OCI-LY7 (cell line): ENCODE data around the gene PYGB. TPM values are rescaled to one million over a fixed set of nuclear protein-coding genes. Genes with fewer than 3 reads are reported as not detected.

ENCODE experiments used
- BruUV-seq: library from RNA; stranded (reverse); fragments of 400-500 nt; replicated peaks from 2 replicates; lab custom pipeline; 2021; lab: Mats Ljungman, UMichigan
- CTCF ChIA-PET: fragments of 300-600 bp; sonication (Branson Sonifier 250); formaldehyde crosslinking; loops from one replicate; lab custom pipeline; 2022; ENCODE audit warnings: antibody characterized with exemption; ENCODE audit not compliant: unreplicated experiment; lab: Charles Lee
- POLR2A ChIA-PET: fragments of 300-600 bp; sonication (Branson Sonifier 250); formaldehyde crosslinking; loops from one replicate; lab custom pipeline; 2022; ENCODE audit warnings: antibody characterized with exemption; lab: Charles Lee
- DNase-seq: peaks from one replicate; pipeline ENCODE4 v3.0.0-alpha.2; 2015; ENCODE audit warnings: low spot score
- H2AFZ ChIP-seq: fragments of 200-600 bp; sonication (generic), shearing (Covaris generic); 2 replicates; pipeline ENCODE4 v1.6.1; 2014; ENCODE audit warnings: mild to moderate bottlenecking, antibody characterized with exemption, low read length, moderate library complexity
- H3K27ac ChIP-seq: fragments of 200-600 bp; sonication (generic); 2 replicates; pipeline ENCODE4 v1.5.1; 2014; ENCODE audit warnings: mixed run types, low read depth, mild to moderate bottlenecking, moderate library complexity, low read length, inconsistent platforms; ENCODE audit not compliant: poor library complexity, severe bottlenecking
- H3K36me3 ChIP-seq: fragments of 200-600 bp; sonication (generic); 2 replicates; pipeline ENCODE4 v1.6.1; 2014; ENCODE audit warnings: mild to moderate bottlenecking, antibody characterized with exemption, low read length, moderate library complexity, mixed read lengths; ENCODE audit not compliant: insufficient read depth
- H3K4me1 ChIP-seq: fragments of 200-600 bp; sonication (generic); 2 replicates; pipeline ENCODE4 v1.5.1; 2014; ENCODE audit warnings: mild to moderate bottlenecking, low read length; ENCODE audit not compliant: insufficient read depth, poor library complexity, severe bottlenecking
- H3K4me2 ChIP-seq: fragments of 200-600 bp; sonication (generic); 2 replicates; pipeline ENCODE4 v1.6.1; 2014; ENCODE audit warnings: mild to moderate bottlenecking, low read length
- H3K4me3 ChIP-seq: fragments of 200-600 bp; sonication (generic); 2 replicates; pipeline ENCODE4 v1.5.1; 2014; ENCODE audit warnings: mild to moderate bottlenecking, low read depth, low read length; ENCODE audit not compliant: poor library complexity, severe bottlenecking
- H3K79me2 ChIP-seq: fragments of 200-600 bp; sonication (generic); 2 replicates; pipeline ENCODE4 v1.6.1; 2016; ENCODE audit warnings: low read depth, mild to moderate bottlenecking, low read length, moderate library complexity, mixed read lengths; ENCODE audit not compliant: insufficient read depth
- H3K9me2 ChIP-seq: fragments of 200-600 bp; sonication (generic); 2 replicates; pipeline ENCODE4 v1.6.1; 2016; ENCODE audit warnings: mild to moderate bottlenecking, low read length, mixed read lengths; ENCODE audit not compliant: insufficient read depth
- H3K9me3 ChIP-seq: fragments of 200-600 bp; sonication (generic); 2 replicates; pipeline ENCODE4 v1.6.1; 2014; ENCODE audit warnings: mild to moderate bottlenecking, mixed run types, low read length, mixed read lengths
- H4K20me1 ChIP-seq: fragments of 200-600 bp; sonication (generic); 2 replicates; pipeline ENCODE4 v1.6.1; 2014; ENCODE audit warnings: mild to moderate bottlenecking, antibody characterized with exemption, low read length, moderate library complexity, mixed read lengths; ENCODE audit not compliant: insufficient read depth
- EZH2phosphoT487 ChIP-seq: fragments of 200-600 bp; sonication (generic); IDR thresholded peaks from 2 replicates; pipeline ENCODE4 v1.6.1; 2018; ENCODE audit warnings: low read depth, borderline replicate concordance, mild to moderate bottlenecking, mixed run types, antibody characterized with exemption, low read length, moderate library complexity, mixed read lengths
- intact Hi-C: fragments of 100-400 bp; cut with micrococcal nuclease; formaldehyde crosslinking; loops from one replicate; pipeline ENCODE4 v1.10.0; 2022; ENCODE audit not compliant: unreplicated experiment
- total RNA-seq, 2 experiments: library from RNA; depleted of rRNA in 1 of 2; stranded (reverse); fragments of >200 nt in 1 of 2; shearing (Covaris generic) in 1 of 2; gene quantifications; 2 replicates each; pipeline ENCODE4 v1.2.3, GENCODE V29; 2014 to 2022
- TF ChIP-seq, protein P1 (sequence below): fragments of 200-600 bp; sonication (generic); conservative IDR thresholded peaks from 2 replicates; pipeline ENCODE4 v1.5.1; 2014; ENCODE audit warnings: mild to moderate bottlenecking, antibody characterized with exemption, low read length, moderate library complexity, mixed read lengths

The PYGB gene
- total RNA-seq, 2 experiments from 2014 or later, result 4.9 to 7.0 TPM

DNA sequence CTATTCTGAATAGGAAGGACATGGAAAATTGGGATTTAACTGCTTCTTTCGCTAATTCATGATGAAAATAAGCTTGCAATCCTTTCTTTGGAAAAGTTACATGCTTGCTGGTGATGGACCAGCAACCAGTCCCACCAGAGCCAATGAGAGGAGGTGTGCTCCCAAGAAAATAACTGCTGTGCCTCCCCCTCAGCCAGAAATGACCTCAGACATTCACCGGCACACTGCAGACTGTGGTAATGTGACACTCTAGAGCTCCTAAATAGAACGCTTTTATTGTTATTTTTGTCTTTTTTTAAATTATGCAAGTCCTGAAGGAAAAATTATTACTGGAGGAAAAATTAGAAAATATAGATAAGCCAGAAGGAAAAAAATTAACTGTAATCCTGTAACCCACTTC is 2.6 kb downstream of the PYGB start:
- H4K20me1 ChIP-seq, result peaks cover 13% of the 10 kb centered on the region
- no peaks in the 10 kb centered on the region for H3K9me2 ChIP-seq
- H2AFZ ChIP-seq, result no peak overlapping the region
- ChIA-PET POLR2A (interaction anchor here (0.7 to 1.4 kb wide), 3 partner anchors 16 to 1424 kb away, joined by 3 to 4 read pairs (median 4); partner anchors contain the start of gene CST2), CTCF (no interaction called here)
- intact Hi-C loops, result no loop called here
- no peaks in the 10 kb centered on the region for H3K36me3 ChIP-seq
- no peak for DNase-seq
- no peak overlapping the region for H3K4me2 ChIP-seq
- no TSS peak for BruUV-seq
- TF ChIP-seq EZH2phosphoT487, result no peak
- TF ChIP-seq, protein P1, sequence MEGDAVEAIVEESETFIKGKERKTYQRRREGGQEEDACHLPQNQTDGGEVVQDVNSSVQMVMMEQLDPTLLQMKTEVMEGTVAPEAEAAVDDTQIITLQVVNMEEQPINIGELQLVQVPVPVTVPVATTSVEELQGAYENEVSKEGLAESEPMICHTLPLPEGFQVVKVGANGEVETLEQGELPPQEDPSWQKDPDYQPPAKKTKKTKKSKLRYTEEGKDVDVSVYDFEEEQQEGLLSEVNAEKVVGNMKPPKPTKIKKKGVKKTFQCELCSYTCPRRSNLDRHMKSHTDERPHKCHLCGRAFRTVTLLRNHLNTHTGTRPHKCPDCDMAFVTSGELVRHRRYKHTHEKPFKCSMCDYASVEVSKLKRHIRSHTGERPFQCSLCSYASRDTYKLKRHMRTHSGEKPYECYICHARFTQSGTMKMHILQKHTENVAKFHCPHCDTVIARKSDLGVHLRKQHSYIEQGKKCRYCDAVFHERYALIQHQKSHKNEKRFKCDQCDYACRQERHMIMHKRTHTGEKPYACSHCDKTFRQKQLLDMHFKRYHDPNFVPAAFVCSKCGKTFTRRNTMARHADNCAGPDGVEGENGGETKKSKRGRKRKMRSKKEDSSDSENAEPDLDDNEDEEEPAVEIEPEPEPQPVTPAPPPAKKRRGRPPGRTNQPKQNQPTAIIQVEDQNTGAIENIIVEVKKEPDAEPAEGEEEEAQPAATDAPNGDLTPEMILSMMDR, result no peak
- peaks cover 33% of the 10 kb centered on the region for H3K4me1 ChIP-seq
- no peak overlapping the region for H3K4me3 ChIP-seq
- no peaks in the 10 kb centered on the region for H3K9me3 ChIP-seq
- H3K79me2 ChIP-seq, result no peaks in the 10 kb centered on the region
- H3K27ac ChIP-seq, result no peak overlapping the region

DNA sequence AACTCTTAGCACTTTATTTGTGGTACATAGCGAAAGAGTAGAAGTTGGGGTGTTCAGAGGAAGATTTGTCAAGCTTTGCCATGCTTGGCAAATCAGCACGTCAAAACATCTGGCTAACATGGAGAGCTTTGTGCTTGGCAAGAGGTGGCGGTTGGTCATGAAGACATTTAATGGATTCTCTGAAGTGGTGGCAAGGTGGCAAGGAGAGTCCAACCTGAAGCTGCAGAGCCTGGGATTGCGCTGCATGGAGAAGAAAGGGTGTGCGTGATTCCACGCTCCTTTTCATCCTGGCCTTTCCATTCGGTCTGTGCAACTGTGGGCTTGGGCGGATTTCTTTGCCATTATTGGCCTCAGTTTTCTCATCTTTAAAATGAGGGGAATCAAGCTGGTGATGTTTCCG is 3.1 kb downstream of the PYGB start:
- peaks cover 28% of the 10 kb centered on the region for H3K4me1 ChIP-seq
- H4K20me1 ChIP-seq, result peaks cover 13% of the 10 kb centered on the region
- H3K4me3 ChIP-seq, result no peak overlapping the region
- no peaks in the 10 kb centered on the region for H3K9me2 ChIP-seq
- H3K4me2 ChIP-seq, result no peak overlapping the region
- intact Hi-C loops, result no loop called here
- DNase-seq, result no peak
- H3K9me3 ChIP-seq, result no peaks in the 10 kb centered on the region
- no TSS peak for BruUV-seq
- no peaks in the 10 kb centered on the region for H3K79me2 ChIP-seq
- no peak for TF ChIP-seq EZH2phosphoT487
- TF ChIP-seq, protein P1, result no peak
- CTCF ChIA-PET, result no interaction called here
- no peaks in the 10 kb centered on the region for H3K36me3 ChIP-seq
- no peak overlapping the region for H2AFZ ChIP-seq
- POLR2A ChIA-PET, result interaction anchor here (0.8 kb wide), 1 partner anchor 174 kb away, joined by 4 read pairs; no protein-coding TSS in a partner anchor
- no peak overlapping the region for H3K27ac ChIP-seq

GRCh38 chr20:25251558-25251957 is 3.7 kb downstream of the PYGB start:
- TF ChIP-seq EZH2phosphoT487, result no peak
- TF ChIP-seq, protein P1, result no peak
- H3K9me2 ChIP-seq, result no peaks in the 10 kb centered on the region
- ChIA-PET POLR2A (interaction anchor here (1.2 kb wide), 1 partner anchor 198 kb away, joined by 3 read pairs; no protein-coding TSS in a partner anchor), CTCF (no interaction called here)
- peaks cover 13% of the 10 kb centered on the region for H4K20me1 ChIP-seq
- no peak overlapping the region for H3K4me2 ChIP-seq
- no peaks in the 10 kb centered on the region for H3K9me3 ChIP-seq
- intact Hi-C loops, result no loop called here
- no peak overlapping the region for H3K4me3 ChIP-seq
- H3K36me3 ChIP-seq, result no peaks in the 10 kb centered on the region
- H2AFZ ChIP-seq, result no peak overlapping the region
- no peak overlapping the region for H3K27ac ChIP-seq
- DNase-seq, result no peak
- peaks cover 23% of the 10 kb centered on the region for H3K4me1 ChIP-seq
- H3K79me2 ChIP-seq, result no peaks in the 10 kb centered on the region
- BruUV-seq, result no TSS peak
